GM18909 (cell line): ENCODE measurements around the gene KRT7.
"Not testable (repeated sequence)": the region's sequence is repeated elsewhere in the genome, so short reads cannot be mapped to it uniquely, and the experiment has no call there.

ENCODE experiments used
- ATAC-seq: cut with Tn5 transposase; IDR thresholded peaks from one replicate; pipeline ENCODE4 v1.9.1; 2021; ENCODE audit warnings: mild to moderate bottlenecking; ENCODE audit not compliant: unreplicated experiment, poor library complexity

The KRT7 gene

DNA sequence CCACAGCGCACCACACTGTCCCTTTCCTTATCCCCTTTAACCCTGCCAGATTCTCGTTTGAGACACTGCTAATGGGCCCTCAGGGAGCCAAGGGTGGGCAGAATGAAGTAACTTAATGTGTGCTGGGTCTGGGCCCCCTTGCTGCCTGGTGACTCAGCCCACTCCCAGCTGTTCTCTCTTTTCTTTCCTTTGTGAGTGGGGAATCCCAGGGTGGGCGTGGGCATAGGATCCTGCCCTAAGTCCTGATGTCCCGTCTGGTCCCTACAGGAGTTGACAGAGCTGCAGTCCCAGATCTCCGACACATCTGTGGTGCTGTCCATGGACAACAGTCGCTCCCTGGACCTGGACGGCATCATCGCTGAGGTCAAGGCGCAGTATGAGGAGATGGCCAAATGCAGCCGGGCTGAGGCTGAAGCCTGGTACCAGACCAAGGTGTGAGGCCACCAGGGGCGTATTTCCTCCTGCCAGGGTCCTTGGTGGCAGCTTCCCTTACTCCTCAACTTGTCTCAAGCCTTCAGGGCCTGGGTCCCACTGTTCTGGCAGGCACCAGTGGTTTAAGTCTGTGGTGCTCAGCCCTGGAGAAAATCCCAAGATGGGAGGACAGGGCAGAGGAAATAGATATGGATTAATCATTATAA is 8.3 kb downstream of the KRT7 start:
- ATAC-seq = no peak

DNA sequence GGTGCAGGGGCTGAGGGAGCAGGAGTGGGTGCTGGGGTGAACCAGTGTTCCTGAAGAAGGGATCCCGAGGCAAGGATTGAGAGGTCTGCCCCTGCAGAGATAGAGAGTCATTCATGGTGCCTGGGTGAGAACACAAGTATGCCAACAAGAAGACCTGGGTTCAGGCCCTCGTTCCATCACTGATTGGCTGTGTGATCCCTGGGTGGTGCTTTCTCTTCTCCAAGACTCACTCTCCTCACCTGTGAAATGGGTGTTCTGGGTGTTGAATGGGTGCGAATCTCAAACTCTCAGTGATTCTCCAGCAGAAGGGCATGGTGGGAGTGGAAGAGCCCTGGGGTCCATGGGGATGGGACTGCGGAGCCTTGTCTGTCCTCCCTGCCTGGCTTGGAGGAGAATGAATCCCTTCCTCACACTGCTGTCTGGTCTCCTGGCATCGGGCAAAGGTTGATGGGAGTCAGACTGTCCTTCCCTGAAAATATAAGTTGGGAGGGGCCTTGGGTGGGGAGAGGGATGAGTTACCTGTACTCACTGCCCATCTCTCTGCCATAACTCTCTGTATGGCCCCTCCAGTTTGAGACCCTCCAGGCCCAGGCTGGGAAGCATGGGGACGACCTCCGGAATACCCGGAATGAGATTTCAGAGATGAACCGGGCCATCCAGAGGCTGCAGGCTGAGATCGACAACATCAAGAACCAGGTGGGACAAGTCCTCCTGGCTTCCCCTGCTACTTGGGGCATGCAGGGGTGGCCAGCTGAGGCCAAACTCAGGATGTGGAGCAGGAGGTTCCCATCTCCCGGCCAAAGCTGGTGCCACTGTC is 9.6 kb downstream of the KRT7 start:
- no peak for ATAC-seq

DNA sequence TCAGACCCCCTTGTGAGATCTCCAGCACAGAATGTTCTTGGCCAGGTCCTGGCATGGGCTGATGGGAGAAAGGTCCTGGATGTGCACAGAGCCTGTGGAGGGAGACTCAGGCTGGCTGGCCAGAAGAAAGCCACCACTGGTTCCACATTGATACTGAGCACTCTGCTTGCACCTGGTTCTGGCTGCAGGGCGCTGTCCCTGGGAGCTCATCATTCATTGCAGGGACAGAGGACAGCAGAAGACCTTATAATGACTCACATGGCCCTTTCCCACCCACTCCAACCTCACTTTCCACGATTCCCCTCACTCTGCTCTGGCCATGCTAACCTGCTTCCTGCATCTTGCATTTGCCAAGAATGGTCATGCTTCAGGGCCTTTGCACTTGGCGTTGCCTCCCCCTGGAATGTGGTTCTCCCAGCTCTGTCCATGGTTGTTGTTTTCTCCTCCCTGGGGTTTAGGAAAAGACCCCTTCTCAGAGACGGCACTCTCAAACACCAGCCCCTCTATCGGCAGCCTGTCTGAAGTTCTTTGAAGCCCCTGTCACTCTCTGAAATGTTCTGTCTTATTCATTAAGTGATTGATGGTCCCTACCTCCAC is 10.3 kb downstream of the KRT7 start:
- ATAC-seq = no peak

DNA sequence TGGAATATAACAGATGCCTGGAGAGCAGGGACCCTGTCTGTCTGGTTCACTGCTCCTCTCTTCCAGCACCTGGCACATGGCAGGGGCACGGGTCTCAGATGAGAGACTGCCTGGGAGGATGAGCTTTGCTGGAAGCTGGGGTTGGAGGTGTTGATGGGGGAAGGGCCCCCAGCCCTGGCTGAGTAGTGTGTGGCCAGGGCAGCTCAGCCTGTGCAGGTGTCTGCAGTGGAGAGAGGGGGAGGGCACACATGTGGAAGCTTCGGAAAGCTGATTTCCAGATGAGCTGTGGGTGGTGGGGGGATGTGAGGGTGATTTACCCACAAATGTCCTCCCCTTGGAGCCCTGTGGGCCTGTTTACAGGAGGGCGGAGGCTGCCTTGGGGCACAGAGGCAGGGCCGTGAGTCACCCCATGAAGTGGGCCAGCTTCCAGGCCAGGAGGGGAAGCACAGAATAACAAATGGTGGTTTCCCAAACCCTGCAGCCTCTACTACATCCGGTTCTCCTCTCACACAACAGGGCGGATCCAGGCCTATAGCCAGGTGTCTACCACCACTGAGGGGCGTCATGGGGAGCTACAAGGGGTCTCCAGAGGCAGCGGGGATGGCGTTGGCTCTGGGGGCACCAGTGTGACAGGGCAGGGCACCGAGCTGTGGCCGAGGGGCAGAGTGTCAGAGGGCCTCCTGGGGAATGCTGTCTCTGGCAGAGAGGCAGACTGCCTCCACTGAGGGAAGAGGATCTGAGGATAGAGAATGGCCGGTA is 11.0 kb downstream of the KRT7 start:
- ATAC-seq = peak; percentile 86

DNA sequence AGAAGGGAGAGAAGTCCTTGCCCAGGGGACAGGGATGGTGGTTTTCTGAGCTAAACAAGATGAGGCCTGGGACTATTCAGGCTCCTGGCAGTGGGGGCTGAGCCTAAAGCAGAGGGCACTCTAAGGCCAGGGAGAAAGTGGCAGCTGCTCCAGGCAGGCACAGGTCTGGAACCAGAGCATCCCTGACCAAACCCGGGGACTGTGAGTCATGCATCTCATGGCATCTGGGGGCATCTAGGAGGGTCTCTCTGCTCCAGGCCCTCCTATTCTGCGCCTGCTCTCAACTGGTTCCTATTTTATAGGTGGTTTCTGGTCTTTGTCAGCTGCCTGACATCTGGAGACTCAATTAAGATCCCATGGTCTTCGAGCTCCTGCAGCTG is 11.6 kb downstream of the KRT7 start:
- ATAC-seq = no peak

DNA sequence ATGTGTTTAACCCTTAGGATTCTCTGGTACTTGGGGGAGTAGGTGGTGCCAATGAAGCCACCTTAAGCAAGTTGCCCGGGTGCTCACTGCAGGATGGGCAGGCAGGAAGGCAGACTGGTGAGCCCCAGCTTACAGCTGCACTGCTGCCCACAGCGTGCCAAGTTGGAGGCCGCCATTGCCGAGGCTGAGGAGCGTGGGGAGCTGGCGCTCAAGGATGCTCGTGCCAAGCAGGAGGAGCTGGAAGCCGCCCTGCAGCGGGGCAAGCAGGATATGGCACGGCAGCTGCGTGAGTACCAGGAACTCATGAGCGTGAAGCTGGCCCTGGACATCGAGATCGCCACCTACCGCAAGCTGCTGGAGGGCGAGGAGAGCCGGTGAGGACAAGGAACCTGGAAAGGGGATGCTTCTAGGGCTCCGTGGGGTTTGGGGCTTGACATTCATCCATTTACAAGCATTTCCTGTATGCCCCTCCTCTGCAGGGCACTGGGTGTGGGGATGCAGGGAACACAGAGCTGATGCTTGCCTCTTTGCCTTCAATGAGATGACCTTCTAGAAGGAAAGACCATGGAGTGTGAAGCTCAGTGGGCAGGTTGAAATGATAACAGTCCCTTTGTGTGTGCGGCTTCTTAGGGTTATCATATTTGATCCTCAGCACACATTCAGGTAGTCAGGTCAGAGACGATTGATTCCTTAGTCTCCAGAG is 12.4 kb downstream of the KRT7 start:
- no peak for ATAC-seq

DNA sequence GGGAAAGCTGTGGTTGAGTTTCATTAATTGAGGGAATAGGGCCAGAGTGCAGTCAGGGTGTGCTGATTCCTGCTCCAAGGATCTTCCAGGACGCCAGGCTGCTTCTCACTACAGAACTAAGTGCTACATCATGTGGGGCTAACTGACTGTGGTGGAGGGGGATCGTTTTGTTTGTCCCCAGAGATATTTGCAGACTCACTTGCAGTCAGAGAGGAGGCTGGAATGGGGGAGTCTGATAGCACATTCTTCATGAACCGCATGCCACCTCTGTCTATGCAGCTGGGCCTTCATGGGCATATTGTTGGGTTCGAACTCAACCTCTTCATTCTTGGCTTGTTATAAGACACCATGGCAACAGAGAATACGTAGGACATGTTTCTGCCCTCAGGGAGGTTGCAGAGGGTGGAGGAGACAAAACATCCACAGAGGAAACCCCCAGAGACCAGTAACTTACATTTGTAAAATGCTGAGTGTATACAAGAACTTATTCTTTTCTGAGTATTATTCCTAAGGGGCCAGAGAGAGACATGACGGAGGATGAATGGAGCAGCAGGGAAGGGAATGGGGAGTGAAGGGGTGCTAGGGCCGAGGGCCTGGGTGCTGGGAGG is 13.0 kb downstream of the KRT7 start:
- no peak for ATAC-seq

DNA sequence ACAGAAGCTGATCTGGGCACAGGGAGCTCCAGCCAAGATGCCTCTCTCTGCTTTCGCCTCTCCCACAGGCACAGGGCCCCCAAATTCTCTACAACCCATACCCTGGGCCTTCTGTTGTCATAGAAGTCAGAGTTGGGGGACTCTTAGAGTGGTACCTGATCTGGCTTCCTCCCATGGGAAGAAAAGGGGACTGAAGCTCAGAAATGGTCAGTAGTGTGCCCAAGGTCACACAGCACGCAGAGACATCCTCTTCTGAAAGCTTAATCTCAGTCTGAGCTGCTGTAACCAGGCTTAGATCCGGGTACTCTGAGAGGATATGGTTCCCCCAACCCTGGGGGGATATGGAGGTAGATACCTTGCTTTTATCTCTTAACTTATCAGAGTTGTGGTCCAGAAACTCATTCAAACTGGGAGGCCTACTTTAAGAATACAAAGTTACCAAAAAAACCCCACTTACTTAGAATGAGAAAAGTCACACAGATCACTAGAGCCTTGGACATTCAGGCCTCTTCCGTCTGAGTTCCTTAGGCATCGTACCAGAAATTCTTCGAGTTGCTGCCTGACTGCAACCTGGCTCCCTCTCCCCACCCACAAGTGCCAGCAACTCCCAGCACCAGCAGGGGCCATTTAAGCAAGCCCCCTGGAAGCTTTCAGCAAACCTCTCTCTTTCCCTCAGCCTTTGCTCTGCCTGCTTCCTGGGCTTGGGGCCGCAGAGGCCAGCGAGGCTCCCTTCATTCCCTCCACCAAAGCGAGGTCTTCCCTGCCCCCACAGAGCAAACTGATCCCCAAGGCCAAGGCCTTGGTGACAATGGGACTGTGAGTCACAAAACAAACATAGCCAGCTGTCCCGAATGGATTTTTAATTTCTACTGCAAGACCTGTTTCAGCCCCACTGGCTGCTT is 13.9 kb downstream of the KRT7 start:
- ATAC-seq = no peak

DNA sequence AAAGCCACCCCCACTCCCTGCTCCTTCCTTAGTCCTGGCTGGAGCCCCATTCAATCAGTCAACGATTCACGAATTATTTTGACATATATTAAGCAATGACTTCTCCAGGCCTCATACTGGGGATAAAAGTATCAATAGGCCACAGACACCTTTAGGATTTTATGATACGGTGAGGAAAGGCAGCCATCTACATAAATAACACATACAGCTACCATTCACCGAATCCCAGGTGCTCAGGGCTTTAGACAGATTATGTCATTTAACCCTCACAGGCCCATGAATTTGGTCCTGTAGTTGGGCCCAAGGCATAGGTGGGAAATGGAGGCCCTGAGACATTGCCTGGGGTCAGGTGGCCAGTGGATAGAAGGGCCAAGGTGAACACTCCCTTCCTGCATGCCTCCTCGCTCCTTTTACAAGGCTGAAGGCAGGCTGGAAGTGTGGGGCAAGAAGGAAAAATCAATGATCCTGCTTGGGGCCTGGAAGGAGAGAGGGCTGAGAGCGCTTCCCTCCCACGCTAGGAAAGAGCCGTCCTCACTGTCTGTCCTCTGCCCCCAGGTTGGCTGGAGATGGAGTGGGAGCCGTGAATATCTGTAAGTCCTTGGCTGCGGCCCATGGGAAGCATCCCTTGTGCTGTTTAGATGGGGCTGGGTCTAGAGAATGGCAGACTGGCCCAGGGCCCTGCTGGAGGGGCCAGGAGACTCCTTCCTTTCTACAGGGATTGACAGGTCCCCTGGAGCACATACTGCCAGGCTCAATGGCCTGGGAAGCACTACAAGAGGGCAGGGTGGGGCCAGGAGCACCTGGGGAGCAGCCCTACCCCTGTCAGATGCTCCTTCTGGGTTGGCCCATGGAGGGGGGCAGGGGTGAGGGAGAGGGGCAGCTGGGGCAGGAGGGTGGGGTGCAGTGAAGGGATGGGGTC is 14.8 kb downstream of the KRT7 start:
- ATAC-seq = no peak

DNA sequence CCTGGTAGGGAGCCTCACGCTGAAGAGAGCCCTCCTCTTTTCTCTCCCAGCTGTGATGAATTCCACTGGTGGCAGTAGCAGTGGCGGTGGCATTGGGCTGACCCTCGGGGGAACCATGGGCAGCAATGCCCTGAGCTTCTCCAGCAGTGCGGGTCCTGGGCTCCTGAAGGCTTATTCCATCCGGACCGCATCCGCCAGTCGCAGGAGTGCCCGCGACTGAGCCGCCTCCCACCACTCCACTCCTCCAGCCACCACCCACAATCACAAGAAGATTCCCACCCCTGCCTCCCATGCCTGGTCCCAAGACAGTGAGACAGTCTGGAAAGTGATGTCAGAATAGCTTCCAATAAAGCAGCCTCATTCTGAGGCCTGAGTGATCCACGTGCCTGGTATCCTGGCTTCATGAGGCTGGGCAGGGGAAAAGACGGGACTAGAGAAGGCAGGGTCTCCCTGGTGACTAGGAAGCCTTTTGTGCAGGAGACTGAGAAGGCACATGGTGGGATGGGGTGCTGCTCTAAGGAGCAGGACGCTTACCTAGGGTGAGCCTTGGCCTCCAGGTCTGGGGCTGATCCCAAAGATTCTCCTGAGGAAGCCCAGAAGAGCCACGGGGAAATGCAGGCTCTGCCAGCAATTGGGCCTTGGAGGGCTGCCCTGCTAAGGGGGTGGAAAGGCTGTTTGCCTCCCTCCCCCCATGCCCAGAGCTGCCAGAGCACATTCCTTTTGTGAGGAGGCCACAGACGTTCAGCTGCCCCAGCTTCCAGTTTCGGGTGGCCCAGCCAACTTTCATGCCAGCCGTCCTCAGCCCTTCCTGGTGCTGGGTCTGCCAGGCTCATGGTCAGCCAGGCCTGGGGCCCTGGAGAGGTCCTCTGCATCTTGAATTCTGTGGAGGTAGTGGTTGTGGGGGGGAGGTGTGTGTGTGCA is 15.8 kb downstream of the KRT7 start:
- no peak for ATAC-seq

DNA sequence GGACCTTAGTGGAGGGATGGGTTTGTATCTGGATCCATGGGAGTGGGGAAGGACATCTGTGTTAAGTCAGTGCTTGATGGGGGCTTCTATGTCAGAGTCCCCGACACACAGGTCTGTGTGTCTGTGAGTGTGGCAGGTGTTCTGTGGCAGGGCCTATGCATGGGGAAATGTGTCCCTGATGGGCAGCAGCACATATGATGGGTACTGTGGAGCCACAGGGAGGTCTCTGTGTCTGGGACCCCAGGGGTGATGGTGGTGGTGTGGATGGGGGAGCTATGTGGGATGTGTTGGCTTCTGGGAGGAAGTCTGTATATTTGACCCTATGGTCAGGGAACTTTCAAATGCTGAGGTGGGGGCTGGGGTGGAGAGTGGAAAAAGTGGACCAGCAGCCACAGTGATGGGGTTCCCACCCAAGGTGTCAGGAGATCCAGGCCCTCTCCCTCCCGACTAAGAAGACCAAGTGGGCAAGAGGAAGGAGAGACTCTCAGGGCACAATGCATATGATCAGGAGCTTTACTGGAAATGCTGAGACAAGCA is 16.5 kb downstream of the KRT7 start:
- no peak for ATAC-seq

DNA sequence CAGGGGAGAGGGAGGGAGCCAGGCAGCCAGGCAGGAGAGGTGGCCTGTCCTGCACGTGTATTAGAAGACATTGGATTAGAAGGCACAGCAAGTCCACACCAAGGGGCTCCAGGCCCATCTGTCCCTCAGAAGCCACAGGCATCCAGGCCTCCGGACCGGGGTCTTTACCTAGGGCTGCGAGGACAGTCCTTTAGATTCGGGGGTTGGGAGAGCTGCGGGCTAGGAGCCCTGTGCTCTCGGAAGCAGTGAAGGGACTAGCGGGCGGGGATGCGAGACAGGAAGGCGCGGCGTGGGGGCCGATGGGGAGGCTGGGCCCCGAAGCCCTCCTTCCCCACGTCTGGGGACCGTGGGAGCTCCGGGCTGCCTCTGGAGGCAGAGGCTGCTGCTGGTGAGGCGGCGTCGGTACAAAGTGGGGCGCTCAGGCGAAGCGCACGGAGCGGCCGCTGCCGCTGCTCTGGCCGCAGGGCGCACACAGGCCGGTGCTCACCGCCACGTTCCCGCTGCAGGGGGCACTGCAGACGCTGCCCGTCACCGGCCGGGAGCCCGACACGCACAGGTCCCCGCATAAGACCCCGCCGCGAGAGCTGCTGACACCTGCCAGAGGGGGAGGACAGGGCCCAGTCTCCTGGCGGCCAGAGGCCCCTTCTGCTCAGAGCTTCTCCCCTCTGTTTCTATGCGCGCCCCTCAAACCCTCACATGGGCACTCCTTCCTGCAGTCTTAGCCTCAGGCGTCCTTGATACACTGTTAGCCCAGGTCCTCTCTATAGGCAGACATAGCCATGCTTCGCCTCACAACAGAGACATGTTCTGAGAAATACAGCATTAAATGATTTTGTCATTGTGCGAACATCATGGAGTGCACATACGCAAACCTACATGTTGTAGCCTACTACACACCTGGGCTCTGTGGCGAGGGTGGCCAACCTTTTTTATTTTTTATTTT is 17.3 kb downstream of the KRT7 start:
- ATAC-seq = no peak

DNA sequence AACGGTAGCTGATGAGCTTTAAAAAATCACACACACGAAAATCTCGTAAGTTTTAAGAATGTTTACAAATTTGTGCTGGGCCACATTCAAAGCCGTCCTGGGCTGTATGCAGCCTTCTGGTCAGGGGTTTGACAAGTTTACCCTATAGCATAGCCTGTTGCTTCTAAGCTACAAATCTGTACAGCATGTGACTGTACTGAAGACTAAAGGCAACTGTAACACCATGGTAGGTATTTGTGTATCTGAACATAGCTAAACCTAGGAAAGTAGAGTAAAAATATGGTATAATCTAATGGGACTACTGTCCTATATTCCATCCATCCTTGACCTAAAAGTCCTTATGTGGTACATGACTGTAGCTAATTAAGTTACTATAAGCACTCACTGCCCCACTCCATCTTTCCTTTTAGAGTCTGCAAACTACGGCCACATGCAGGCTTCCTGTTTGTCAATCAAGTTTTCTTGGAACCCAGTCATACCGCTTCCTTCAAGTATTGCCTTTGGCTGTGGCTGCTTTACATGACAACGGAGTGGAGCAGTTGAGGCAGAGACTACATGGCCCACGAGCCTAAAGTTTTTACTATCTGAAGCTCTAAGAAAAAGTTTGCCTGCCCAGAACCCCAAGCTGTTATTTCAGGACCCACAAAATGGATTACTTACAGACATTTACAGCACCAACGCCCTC is 18.5 kb downstream of the KRT7 start:
- ATAC-seq = no peak

DNA sequence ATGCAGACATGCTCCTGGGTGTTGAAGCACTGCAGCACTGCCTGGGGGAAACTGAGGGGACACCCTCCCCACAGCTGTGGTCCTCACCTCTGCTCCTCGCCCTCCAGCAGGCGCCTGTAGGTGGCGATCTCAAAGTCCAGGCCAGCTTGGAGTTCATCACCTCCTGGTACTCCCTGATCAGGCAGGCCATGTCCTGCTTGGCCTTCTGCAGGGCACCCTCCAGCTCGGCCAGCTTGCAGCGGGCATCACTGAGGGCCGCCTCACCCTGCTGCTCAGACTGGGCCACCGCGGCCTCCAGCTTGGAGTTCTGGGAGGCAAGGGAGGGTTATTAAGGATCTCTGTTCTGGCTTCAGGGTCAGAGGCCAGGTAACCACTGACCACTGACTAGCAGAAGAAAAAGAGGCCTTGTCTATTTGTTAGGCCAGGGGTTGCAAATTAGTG is 19.2 kb downstream of the KRT7 start:
- ATAC-seq = not testable (repeated sequence)
